Liver (tissue), 9 donors: Measurements from ENCODE around the gene ZNF26. TPM values are rescaled to one million over a fixed set of nuclear protein-coding genes. Genes with fewer than 3 reads are reported as not detected.
"Not testable (repeated sequence)": the region's sequence is repeated elsewhere in the genome, so short reads cannot be mapped to it uniquely, and the experiment has no call there.

ENCODE experiments used
- DNase-seq: peaks from one replicate; pipeline ENCODE4 v3.0.0-alpha.2; 2017; ENCODE audit warnings: low spot score
- H3K27ac ChIP-seq, 2 donors: one replicate each; pipeline ENCODE4 v1.7.0; 2013; ENCODE audit warnings: inconsistent platforms in 2 of 2, low read length in 2 of 2, control low read depth in 1 of 2, low read depth in 1 of 2, mild to moderate bottlenecking in 1 of 2
- H3K27me3 ChIP-seq, 4 donors: one replicate each; pipeline versions ENCODE4 v1.6.1 to v1.7.0; 2013; ENCODE audit warnings: low read length in 3 of 4, inconsistent platforms in 1 of 4, mild to moderate bottlenecking in 1 of 4, moderate library complexity in 1 of 4; ENCODE audit not compliant: control insufficient read depth in 4 of 4, insufficient read depth in 4 of 4
- H3K36me3 ChIP-seq, 4 donors: one replicate each; pipeline versions ENCODE4 v1.6.1 to v1.7.0; 2013; ENCODE audit warnings: low read length in 3 of 4, mild to moderate bottlenecking in 3 of 4, low read depth in 1 of 4, moderate library complexity in 1 of 4; ENCODE audit not compliant: control insufficient read depth in 4 of 4, insufficient read depth in 3 of 4
- H3K4me1 ChIP-seq, 4 donors: one replicate each; pipeline versions ENCODE4 v1.6.1 to v1.7.0; 2013; ENCODE audit warnings: low read length in 3 of 4, mild to moderate bottlenecking in 3 of 4, moderate library complexity in 1 of 4; ENCODE audit not compliant: control insufficient read depth in 4 of 4, insufficient read depth in 4 of 4
- H3K4me3 ChIP-seq, 3 donors: one replicate each; pipeline versions ENCODE4 v1.6.1 to v1.7.0; 2013; ENCODE audit warnings: low read length in 3 of 3, control low read depth in 1 of 3, low read depth in 1 of 3, mild to moderate bottlenecking in 1 of 3
- H3K9ac ChIP-seq, 2 donors: one replicate each; pipeline ENCODE4 v1.7.0; 2013; ENCODE audit warnings: low read length in 2 of 2, mild to moderate bottlenecking in 2 of 2, moderate library complexity in 2 of 2, control low read depth in 1 of 2, low read depth in 1 of 2
- H3K9me3 ChIP-seq, 4 donors: one replicate each; pipeline versions ENCODE4 v1.6.1 to v1.7.0; 2013; ENCODE audit warnings: low read length in 3 of 4; ENCODE audit not compliant: control insufficient read depth in 4 of 4
- ATF3 ChIP-seq: IDR thresholded peaks from 2 replicates; pipeline ENCODE4 v1.6.1; 2016; ENCODE audit warnings: antibody characterized with exemption
- CTCF ChIP-seq: fragments of 150-350 bp; IDR thresholded peaks from 2 replicates; pipeline ENCODE4 v1.5.1; 2017; ENCODE audit warnings: improper control_type of control experiment, low read depth, low read length; ENCODE audit not compliant: missing input control
- FOXA1 ChIP-seq: IDR thresholded peaks from 2 replicates; pipeline ENCODE4 v1.6.1; 2016; ENCODE audit warnings: antibody characterized with exemption
- FOXA2 ChIP-seq: IDR thresholded peaks from 2 replicates; pipeline ENCODE4 v1.6.1; 2016; ENCODE audit warnings: antibody characterized with exemption
- GABPA ChIP-seq, 2 donors: IDR thresholded peaks in 1 of 2; conservative IDR thresholded peaks in 1 of 2; 2 replicates each; pipeline ENCODE4 v1.6.1; 2016; ENCODE audit warnings: antibody characterized with exemption in 2 of 2, mild to moderate bottlenecking in 1 of 2, moderate library complexity in 1 of 2
- HNF4A ChIP-seq, 2 donors: conservative IDR thresholded peaks; 2 replicates each; pipeline ENCODE4 v1.6.1; 2016; ENCODE audit warnings: antibody characterized with exemption in 2 of 2, mild to moderate bottlenecking in 2 of 2
- HNF4G ChIP-seq: IDR thresholded peaks from 2 replicates; pipeline ENCODE4 v1.6.1; 2016; ENCODE audit warnings: antibody characterized with exemption
- JUND ChIP-seq, 2 donors: IDR thresholded peaks; 2 replicates each; pipeline ENCODE4 v1.6.1; 2016; ENCODE audit warnings: antibody characterized with exemption in 2 of 2
- MAX ChIP-seq: IDR thresholded peaks from 2 replicates; pipeline ENCODE4 v1.6.1; 2016; ENCODE audit warnings: antibody characterized with exemption
- NR2F2 ChIP-seq: IDR thresholded peaks from 2 replicates; pipeline ENCODE4 v1.6.1; 2016; ENCODE audit warnings: antibody characterized with exemption
- RAD21 ChIP-seq, 2 donors: IDR thresholded peaks; 2 replicates each; pipeline ENCODE4 v1.6.1; 2016; ENCODE audit warnings: antibody characterized with exemption in 2 of 2, mild to moderate bottlenecking in 2 of 2
- REST ChIP-seq: IDR thresholded peaks from 2 replicates; pipeline ENCODE4 v1.6.1; 2016; ENCODE audit warnings: antibody characterized with exemption, mild to moderate bottlenecking
- RXRA ChIP-seq, 2 donors: IDR thresholded peaks; 2 replicates each; pipeline ENCODE4 v1.6.1; 2017 to 2018; ENCODE audit warnings: antibody characterized with exemption in 2 of 2, mild to moderate bottlenecking in 1 of 2
- SP1 ChIP-seq: IDR thresholded peaks from 2 replicates; pipeline ENCODE4 v1.6.1; 2018; ENCODE audit warnings: antibody characterized with exemption, mild to moderate bottlenecking
- TAF1 ChIP-seq: conservative IDR thresholded peaks from 2 replicates; pipeline ENCODE4 v1.6.1; 2016; ENCODE audit warnings: antibody characterized with exemption, mild to moderate bottlenecking
- YY1 ChIP-seq: IDR thresholded peaks from 2 replicates; pipeline ENCODE4 v1.6.1; 2016; ENCODE audit warnings: antibody characterized with exemption, mild to moderate bottlenecking
- ZBTB33 ChIP-seq: IDR thresholded peaks from 2 replicates; pipeline ENCODE4 v1.6.1; 2016; ENCODE audit warnings: antibody characterized with exemption
- WGBS: extraction: QIAGEN DNeasy Blood & Tissue Kit; methylation state at CpG from one replicate; pipeline ENCODE4 v1.1.7; 2013; 5-methylcytosine and 5-hydroxymethylcytosine counted together
- polyA plus RNA-seq, 2 donors: library from polyadenylated mRNA; stranded (reverse) in 1 of 2; unstranded in 1 of 2; fragments of 200-250 nt in 1 of 2; fragments of >200 nt in 1 of 2; fragmentation: Nextera tagmentation in 1 of 2; extraction: Ambion mirVana in 1 of 2; gene quantifications; one replicate each; pipeline versions ENCODE4 v1.2.1 to v1.2.3, GENCODE V29; 2013 to 2015
- total RNA-seq, 2 donors: library from RNA; depleted of rRNA; stranded (reverse); fragments of >200 nt; gene quantifications; one replicate each; pipeline ENCODE4 v1.2.3, GENCODE V29; 2014
- donor health status: healthy.
- donor health status: healthy.
- donor health status: healthy.
- donor health status: healthy.
- donor health status: healthy.

Gene ZNF26
- total and polyA plus RNA-seq, 4 donors, result 1.7 to 9.5 (median 4.8) TPM

- 98% methylated on average over 2 of the region's 2 CpGs for WGBS
- Histone ChIP-seq H3K27ac (no peak overlapping the region), H3K4me1 (no peaks in the 10 kb centered on the region), H3K36me3 (peaks cover under 1 to 23% (median 17%) of the 10 kb centered on the region in 4 donors), H3K27me3 (no peaks in the 10 kb centered on the region), H3K4me3 (no peak overlapping the region), H3K9me3 (peaks cover 35 to 61% (median 45%) of the 10 kb centered on the region in 4 donors), H3K9ac (no peak overlapping the region)
- TF ChIP-seq YY1 (no peak), HNF4G (no peak), JUND (IDR thresholded peaks at IDR 0.05) (no peak), FOXA2 (no peak), ATF3 (no peak), MAX (no peak), FOXA1 (no peak), GABPA (IDR thresholded peaks at IDR 0.05 in 1 of 2, conservative IDR thresholded peaks at IDR 0.05 in 1 of 2) (no peak), NR2F2 (no peak), HNF4A (conservative IDR thresholded peaks at IDR 0.05) (no peak), RAD21 (IDR thresholded peaks at IDR 0.05) (no peak), SP1 (no peak), RXRA (IDR thresholded peaks at IDR 0.05) (no peak), TAF1 (no peak), REST (no peak), CTCF (no peak), ZBTB33 (no peak)
- no peak for DNase-seq
These were observed 48.7 kb upstream of the ZNF26 start for GRCh38 chr12:132937476-132937875.

- 95% methylated on average over 25 of the region's 25 CpGs for WGBS
- DNase-seq, H3K9ac ChIP-seq, H3K27me3 ChIP-seq, H3K4me3 ChIP-seq, H3K4me1 ChIP-seq, H3K27ac ChIP-seq: not testable (repeated sequence)
- peaks cover 13 to 29% (median 24%) of the 10 kb centered on the region in 4 donors for H3K36me3 ChIP-seq
- H3K9me3 ChIP-seq, result peaks cover 39 to 61% (median 47%) of the 10 kb centered on the region in 4 donors
These were observed 47.4 kb upstream of the ZNF26 start for GRCh38 chr12:132938807-132939206.
